Peyer's patch (tissue), 4 donors: ENCODE measurements around the gene MICALL1. TPM values are rescaled to one million over a fixed set of nuclear protein-coding genes. Genes with fewer than 3 reads are reported as not detected.
"Not testable (repeated sequence)": the region's sequence is repeated elsewhere in the genome, so short reads cannot be mapped to it uniquely, and the experiment has no call there.

Experiments
- DNase-seq, 3 donors: peaks; one replicate each; pipeline ENCODE4 v3.0.0-alpha.2; 2017 to 2019
- H3K27ac ChIP-seq, 4 donors: fragments of 200-600 bp; sonication (generic); one replicate each; pipeline ENCODE4 v1.5.1; 2016 to 2019
- H3K27me3 ChIP-seq, 2 donors: fragments of 200-600 bp; sonication (generic); one replicate each; pipeline ENCODE4 v1.5.1; 2019
- H3K36me3 ChIP-seq, 3 donors: fragments of 200-600 bp; sonication (generic); one replicate each; pipeline ENCODE4 v1.5.1; 2016 to 2019
- H3K4me1 ChIP-seq, 4 donors: fragments of 200-600 bp; sonication (generic); one replicate each; pipeline ENCODE4 v1.5.1; 2016 to 2019
- H3K4me3 ChIP-seq, 4 donors: fragments of 200-600 bp; sonication (generic); 1 replicate in 3 of 4; 2 replicates in 1 of 4; pipeline ENCODE4 v1.5.1; 2016 to 2019; ENCODE audit warnings: mild to moderate bottlenecking in 1 of 4
- H3K9me3 ChIP-seq, 4 donors: fragments of 200-600 bp; sonication (generic); one replicate each; pipeline ENCODE4 v1.5.1; 2016 to 2019; ENCODE audit warnings: mild to moderate bottlenecking in 1 of 4
- CTCF ChIP-seq, 6 experiments: fragments of 450-650 bp in 4 of 6; fragments of 200-600 bp in 2 of 6; sonication (generic) in 1 of 6; IDR thresholded peaks; one replicate each; pipeline ENCODE4 v1.5.1; 2017 to 2019; ENCODE audit warnings: antibody characterized with exemption in 6 of 6, mild to moderate bottlenecking in 3 of 6, moderate library complexity in 1 of 6
- POLR2A ChIP-seq, 2 donors: fragments of 450-650 bp; IDR thresholded peaks; one replicate each; pipeline ENCODE4 v1.5.1; 2017; ENCODE audit warnings: antibody characterized with exemption in 2 of 2, mild to moderate bottlenecking in 2 of 2, moderate library complexity in 2 of 2
- total RNA-seq, 4 donors: library from RNA; depleted of rRNA; stranded (reverse); fragments of >200 nt; gene quantifications; one replicate each; pipeline ENCODE4 v1.1.0, GENCODE V29; 2016

Gene MICALL1
- total RNA-seq, 4 donors from 2014 or later = 24.5 to 49.0 (median 31.8) TPM

GRCh38 chr22:37970864-37971263 lies 64.8 kb downstream of the MICALL1 start:
- no peaks in the 10 kb centered on the region for H3K27me3 ChIP-seq
- no peaks in the 10 kb centered on the region for H3K4me1 ChIP-seq
- no peak for DNase-seq
- H3K9me3 ChIP-seq = no peaks in the 10 kb centered on the region
- H3K36me3 ChIP-seq = peaks cover 0 to 33% (median 0%) of the 10 kb centered on the region in 3 donors
- no peak overlapping the region for H3K4me3 ChIP-seq
- TF ChIP-seq POLR2A (IDR thresholded peaks at IDR 0.05) (no peak), CTCF (IDR thresholded peaks at IDR 0.05) (no peak)
- H3K27ac ChIP-seq = no peak overlapping the region

- no peak for DNase-seq
- Histone ChIP-seq H3K4me3 (no peak overlapping the region), H3K4me1 (no peaks in the 10 kb centered on the region), H3K27ac (no peak overlapping the region), H3K27me3 (no peaks in the 10 kb centered on the region), H3K36me3 (peaks cover 0 to 24% (median 0%) of the 10 kb centered on the region in 3 donors), H3K9me3 (no peaks in the 10 kb centered on the region)
- TF ChIP-seq CTCF (IDR thresholded peaks at IDR 0.05) = no peak
- no peak for TF ChIP-seq POLR2A (IDR thresholded peaks at IDR 0.05)
These were observed 65.7 kb downstream of the MICALL1 start for GRCh38 chr22:37971475-37972434.

- Histone ChIP-seq H3K4me1 (no peaks in the 10 kb centered on the region), H3K4me3 (no peak overlapping the region), H3K27me3 (no peaks in the 10 kb centered on the region), H3K36me3 (peaks cover 0 to 16% (median 0%) of the 10 kb centered on the region in 3 donors), H3K9me3 (no peaks in the 10 kb centered on the region), H3K27ac (no peak overlapping the region)
- no peak for TF ChIP-seq POLR2A (IDR thresholded peaks at IDR 0.05)
- DNase-seq = no peak
These were observed 66.4 kb downstream of the MICALL1 start for GRCh38 chr22:37972527-37972926.

- Histone ChIP-seq H3K4me1 (no peaks in the 10 kb centered on the region), H3K36me3 (peaks cover 0 to 6% (median 0%) of the 10 kb centered on the region in 3 donors), H3K27me3 (no peaks in the 10 kb centered on the region), H3K27ac (no peak overlapping the region), H3K4me3 (no peak overlapping the region), H3K9me3 (no peaks in the 10 kb centered on the region)
- TF ChIP-seq POLR2A (IDR thresholded peaks at IDR 0.05) (no peak), CTCF (IDR thresholded peaks at IDR 0.05) (no peak)
- no peak for DNase-seq
These were observed 67.4 kb downstream of the MICALL1 start for GRCh38 chr22:37973271-37974170.

GRCh38 chr22:37975153-37975552 lies 69.1 kb downstream of the MICALL1 start:
- H3K27me3 ChIP-seq = no peaks in the 10 kb centered on the region
- no peaks in the 10 kb centered on the region for H3K36me3 ChIP-seq
- no peak for TF ChIP-seq POLR2A (IDR thresholded peaks at IDR 0.05)
- no peak for TF ChIP-seq CTCF (IDR thresholded peaks at IDR 0.05)
- DNase-seq = no peak
- H3K4me3 ChIP-seq = no peak overlapping the region
- H3K27ac ChIP-seq = no peak overlapping the region
- no peaks in the 10 kb centered on the region for H3K4me1 ChIP-seq
- no peaks in the 10 kb centered on the region for H3K9me3 ChIP-seq

GRCh38 chr22:37976022-37976421 lies 69.9 kb downstream of the MICALL1 start:
- not testable (repeated sequence) for DNase-seq, H3K4me3 ChIP-seq, H3K27ac ChIP-seq, H3K36me3 ChIP-seq, H3K27me3 ChIP-seq, H3K4me1 ChIP-seq, H3K9me3 ChIP-seq
